ELF-1 (cell line): ENCODE results near the gene TAS1R3.
A peak's percentile ranks its signal among the peaks of the same experiment; 100 is the strongest.

Experiments used
- DNase-seq: peaks from one replicate; pipeline ENCODE4 v3.0.0-alpha.2; 2016; ENCODE audit warnings: low read depth, low spot score

Gene TAS1R3

DNA sequence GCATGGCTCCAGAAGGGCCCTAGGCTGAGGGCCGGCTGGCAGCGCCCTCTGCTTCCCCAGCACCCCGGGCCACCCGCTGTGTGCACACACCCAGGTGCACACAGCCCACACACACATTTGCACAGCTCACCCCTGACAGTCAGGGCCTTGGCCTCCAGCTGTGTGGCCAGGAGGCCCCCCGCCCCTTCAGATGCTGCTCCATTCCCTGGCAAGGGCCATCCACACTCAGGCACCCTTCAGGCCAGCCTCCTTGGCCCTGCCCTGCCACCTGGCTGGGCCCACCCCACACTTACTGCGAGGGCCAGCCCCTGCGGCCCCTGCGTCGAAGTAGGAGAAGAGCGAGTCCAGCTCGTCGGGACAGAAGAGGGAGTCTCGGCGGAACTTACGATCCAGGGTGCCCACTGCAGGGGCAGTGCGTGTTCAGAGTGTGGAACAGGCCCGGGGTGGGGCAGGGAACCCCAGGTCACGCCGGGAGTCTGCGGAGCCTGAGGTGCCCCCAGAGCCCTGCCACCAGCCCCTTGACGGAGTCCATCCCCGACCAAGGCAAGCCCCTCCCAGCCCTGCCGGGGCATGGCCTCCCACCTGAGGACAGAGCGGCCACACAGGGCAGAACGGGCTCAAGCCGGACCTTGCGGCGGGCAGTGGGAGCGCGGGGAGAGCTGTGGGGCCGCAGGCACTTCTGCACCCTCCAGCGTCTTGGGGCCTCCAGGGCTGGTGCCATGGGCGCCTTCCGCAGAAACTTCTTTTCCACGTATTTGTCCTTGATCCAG is 35.7 kb upstream of the TAS1R3 start:
- no peak for DNase-seq

DNA sequence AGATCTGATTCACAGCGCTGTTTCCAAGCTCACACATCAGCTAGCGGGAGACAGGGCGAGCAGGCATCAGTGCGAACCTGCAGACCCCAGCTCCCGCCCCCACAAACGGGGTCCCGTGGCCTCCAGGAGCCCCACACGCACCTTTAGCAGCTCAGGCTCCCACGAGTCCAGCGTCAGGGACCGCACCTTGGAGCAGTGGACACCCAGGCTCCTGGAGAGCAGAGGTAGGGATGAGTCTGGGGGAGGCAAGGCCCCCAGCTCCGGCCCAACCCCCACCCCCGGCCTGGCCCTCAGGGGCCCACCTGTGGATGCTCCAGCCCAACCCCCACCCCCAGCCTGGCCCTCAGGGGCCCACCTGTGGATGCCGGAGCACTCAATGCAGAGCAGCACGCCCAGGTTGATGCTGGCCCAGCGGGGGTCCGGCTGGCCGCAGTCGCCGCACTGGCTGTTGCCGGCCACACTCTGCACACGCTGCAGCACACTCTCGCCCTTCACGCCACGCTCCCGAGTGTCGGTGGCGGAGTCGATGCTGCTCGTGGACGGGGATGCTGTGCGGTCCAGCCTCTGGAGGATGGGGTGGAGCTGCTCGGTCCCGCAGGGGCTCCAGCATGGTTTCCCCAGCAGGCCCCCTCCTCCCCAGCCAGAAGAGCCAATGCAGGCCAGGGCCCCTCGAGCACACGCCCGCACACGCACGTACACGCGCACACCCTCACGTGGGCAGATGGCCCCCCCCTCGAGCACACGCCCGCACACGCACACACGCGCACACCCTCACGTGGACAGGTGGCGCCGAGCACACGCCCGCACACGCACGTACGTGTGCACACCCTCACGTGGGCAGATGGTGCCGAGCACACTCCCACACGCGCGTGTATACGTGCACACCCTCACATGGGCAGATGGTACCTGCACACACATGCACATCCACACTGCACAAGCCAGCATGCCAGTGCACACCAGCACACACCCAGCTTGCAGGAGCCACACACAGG is 34.7 kb upstream of the TAS1R3 start:
- no peak for DNase-seq

DNA sequence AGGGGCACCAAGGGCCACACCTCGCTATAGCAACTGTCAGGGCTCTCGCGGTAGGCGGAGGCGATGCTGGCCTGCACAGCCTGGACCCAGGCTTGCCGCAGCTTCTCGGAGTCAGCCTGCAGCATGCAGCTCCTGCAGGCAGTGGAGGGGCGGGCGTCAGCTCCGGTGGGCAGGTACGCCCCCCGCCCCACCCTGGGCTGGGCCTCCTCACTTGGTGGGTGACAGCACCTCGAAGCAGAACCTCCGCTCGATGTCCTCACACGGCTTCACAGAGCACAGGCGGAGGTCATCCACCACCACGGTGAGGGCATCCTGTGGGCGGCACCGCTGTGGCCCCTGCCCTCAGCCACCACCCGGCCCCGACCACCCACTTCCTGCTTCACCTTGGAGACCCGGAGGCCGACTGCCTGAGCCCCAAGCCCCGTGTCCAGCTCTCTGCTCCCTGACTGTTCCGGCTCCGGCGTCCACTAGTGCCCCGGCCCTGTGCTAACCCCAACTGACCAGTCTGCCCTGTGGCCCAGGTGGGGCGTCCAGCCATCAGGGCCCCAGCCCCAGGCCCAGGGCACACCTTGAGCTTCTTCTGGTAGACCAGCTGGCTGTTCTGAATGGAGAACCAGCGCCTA is 33.2 kb upstream of the TAS1R3 start:
- DNase-seq = no peak

- DNase-seq = peak; percentile 86
These were observed 32.0 kb upstream of the TAS1R3 start for GRCh38 chr1:1298861-1299685.

GRCh38 chr1:1299686-1300351 is 31.3 kb upstream of the TAS1R3 start:
- no peak for DNase-seq

GRCh38 chr1:1300352-1300739 is 30.7 kb upstream of the TAS1R3 start:
- no peak for DNase-seq

DNA sequence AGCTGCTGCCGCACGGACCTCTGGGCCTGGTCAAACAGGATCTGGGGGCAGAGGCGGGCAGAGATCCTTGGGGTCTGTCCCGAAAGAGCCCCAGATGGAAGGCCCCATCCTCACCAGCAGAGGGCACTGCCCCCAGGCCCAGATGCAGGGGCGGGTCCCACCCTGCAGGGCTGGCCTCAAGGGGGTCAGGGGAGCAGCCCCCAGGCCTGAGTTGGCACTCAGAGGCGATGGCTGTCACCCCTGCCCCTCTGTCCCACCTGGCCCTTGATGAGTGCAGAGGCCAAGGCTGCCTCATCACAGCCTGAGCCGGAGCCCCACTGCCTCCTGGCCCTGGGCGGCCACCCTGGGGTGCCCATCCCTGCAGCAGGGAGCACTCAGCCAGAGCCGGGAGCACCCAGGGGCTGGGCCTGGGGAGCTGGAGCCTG is 29.1 kb upstream of the TAS1R3 start:
- no peak for DNase-seq

- peak; percentile 80 for DNase-seq
These were observed 28.1 kb upstream of the TAS1R3 start for GRCh38 chr1:1302951-1303509.

- DNase-seq = no peak
These were observed 27.3 kb upstream of the TAS1R3 start for GRCh38 chr1:1303736-1304135.

DNA sequence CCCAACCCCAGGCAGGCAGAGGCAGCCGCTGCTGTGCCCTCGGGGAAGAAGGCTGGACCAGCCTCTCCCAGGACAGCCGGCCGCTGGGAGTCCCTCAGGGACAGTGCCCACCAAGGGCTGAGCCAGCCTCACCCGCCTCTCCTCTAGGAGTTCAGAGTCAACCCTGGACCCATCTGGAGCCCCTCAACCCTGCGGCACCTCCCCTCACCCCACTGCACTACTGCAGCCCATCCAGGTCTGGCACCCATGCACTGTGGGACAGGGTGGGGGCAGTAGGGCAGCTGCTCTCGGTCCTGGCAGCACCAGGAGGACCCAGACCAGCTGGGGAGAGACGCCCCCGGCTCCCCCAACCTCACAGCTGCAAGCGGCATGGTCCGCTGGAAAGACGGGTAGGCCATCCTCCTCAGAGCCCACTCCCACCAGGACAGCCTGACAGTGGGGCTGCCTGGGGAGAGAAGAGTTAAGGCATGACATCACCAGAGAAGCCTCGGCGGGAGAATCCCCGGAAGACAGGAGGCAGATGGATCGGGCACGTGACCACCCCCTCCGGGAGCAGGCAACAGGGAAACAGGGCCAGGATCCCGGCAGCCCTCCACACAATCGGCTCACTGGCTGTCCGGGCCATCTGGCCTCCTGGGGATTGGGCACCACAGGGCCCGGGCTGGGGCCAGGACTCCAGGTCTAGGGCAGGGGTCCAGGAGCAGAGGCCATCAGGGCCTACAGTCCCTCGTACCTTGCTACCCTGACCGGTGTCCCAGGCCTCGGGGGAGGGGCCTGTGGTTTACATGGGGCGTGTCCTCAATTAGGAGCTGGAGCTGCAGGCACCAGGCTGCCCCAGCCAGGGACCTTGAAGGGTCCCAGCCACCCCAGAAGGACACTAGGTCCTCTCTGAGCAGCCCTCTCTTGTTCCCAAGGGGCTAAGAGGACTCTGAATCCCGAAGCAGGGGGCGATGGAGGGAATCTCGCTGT is 26.5 kb upstream of the TAS1R3 start:
- DNase-seq = peak; percentile 95

DNA sequence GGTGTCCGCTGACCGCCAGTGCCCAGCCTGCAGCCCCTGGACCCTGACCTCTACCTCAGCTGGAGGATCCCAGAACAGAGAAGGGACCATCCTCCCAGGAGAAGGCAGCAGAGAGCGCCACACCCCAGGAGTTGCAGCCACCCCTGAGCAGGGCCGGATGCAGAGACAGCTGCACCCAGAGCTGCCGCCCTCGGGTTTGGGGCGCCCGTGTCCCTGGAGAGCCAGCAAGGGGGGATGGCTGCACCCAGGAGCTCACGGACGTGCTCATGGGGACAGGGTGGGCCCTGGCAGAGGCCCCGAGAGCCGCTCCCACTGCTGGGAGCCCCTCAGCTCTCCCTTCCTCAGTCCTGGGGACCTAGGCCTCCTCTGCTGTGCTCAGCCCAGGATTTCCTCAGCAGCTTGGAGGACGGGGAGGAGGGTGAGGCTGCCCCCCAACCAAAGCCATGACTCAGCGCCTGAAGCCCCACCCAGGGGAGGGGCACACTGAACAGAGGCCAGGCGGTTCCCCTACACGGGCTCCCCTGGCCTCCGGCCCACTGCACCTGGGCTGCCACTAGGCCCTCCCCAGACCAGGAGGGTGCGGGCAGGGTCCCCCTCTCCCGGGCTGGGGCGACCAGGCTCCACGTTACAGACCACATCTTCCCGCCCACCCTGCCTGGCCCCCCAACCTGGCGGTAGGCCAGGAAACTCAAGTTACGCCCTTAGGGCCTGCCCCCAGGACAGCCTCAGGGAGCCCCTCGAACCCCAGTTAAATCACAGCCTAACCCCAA is 25.6 kb upstream of the TAS1R3 start:
- DNase-seq = no peak

GRCh38 chr1:1306070-1306660 is 24.9 kb upstream of the TAS1R3 start:
- no peak for DNase-seq

DNA sequence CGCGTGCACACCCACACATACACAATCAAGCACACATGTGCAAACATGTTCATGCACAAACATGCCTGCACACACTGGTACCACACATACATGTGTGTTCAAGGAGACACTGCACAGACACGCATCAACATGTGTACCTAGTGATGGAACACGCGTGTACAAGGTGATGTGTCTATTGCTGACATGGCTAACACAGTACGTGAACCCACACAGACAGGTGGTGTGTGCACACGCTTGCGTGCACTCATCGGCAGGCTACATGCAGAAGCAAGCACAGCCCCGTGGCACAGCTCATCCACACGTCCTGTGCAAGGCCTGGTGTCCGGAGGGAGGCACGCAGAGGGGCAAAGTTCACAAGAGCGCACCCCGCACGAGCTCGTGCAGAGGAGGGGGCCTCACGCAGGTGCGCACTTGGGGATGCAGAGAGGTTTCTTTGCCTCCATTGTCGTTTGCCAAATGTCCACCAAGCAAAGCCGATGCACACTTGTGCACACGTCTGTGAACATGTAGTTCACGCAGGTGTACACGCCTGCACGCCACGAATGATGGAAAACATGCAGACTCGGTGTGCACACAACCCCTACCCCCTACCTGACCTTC is 24.3 kb upstream of the TAS1R3 start:
- DNase-seq = no peak

GRCh38 chr1:1307261-1307922 is 23.7 kb upstream of the TAS1R3 start:
- DNase-seq = no peak

DNA sequence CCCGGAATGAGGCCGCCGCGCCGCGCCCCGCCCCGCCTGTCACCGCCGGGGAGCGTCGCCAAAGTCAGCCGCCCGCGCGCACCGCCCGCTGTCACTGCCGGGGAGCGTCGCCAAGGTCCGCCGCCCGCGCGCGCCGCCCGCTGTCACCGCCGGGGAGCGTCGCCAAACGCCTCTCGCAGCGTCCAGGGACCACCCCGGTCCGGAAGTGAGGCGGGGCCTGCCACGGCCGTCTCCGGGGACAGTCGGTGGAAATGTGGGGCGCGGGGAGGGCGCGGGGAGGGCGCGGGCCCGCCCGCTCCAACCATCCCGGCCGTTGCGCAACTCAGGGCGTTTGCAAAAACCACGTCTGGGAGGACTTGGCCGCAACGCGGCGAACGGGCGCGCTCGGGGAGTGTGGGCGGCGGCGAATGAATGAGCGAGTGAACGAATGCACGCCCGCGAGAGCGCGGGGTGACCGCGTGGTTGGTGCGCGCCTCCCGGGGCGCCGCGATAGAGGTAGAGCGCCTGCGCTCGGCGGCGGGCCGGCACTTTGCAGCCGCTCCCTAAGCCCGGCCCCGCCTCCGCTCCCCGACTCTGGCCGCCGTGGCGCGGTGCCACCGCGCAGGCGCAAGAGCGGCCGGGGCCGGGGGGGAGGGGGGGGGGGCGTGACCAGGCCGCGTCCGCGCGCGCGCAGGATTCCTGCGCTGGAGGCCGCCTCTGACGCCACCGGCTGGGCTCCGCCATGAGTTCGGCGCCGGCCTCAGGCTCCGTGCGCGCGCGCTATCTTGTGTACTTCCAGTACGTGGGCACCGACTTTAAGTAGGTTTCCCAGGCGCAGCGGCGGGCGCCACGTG is 22.9 kb upstream of the TAS1R3 start, which contains the start of the genes ACAP3 and PUSL1:
Gene ACAP3 (minus strand): TSS at position 8 of the 833 bp plus-strand sequence. CDS start 115 bp downstream, outside the sequence.
Gene PUSL1 (plus strand): TSS at position 675 of the 833 bp plus-strand sequence. CDS start 47 bp downstream, at position 722.
- peak; percentile 89 for DNase-seq

- DNase-seq = no peak
These were observed 22.3 kb upstream of the TAS1R3 start for GRCh38 chr1:1308756-1309250.
